ENCODE data around the gene PROSER3. TPM values are rescaled to one million over a fixed set of nuclear protein-coding genes. Genes with fewer than 3 reads are reported as not detected.

Gene PROSER3
- total and polyA plus RNA-seq, 2 of the 13 experiments (the other 11 are each of a cell fraction or from before 2014, with no cell fraction given), result 5.1 to 5.7 TPM

DNA sequence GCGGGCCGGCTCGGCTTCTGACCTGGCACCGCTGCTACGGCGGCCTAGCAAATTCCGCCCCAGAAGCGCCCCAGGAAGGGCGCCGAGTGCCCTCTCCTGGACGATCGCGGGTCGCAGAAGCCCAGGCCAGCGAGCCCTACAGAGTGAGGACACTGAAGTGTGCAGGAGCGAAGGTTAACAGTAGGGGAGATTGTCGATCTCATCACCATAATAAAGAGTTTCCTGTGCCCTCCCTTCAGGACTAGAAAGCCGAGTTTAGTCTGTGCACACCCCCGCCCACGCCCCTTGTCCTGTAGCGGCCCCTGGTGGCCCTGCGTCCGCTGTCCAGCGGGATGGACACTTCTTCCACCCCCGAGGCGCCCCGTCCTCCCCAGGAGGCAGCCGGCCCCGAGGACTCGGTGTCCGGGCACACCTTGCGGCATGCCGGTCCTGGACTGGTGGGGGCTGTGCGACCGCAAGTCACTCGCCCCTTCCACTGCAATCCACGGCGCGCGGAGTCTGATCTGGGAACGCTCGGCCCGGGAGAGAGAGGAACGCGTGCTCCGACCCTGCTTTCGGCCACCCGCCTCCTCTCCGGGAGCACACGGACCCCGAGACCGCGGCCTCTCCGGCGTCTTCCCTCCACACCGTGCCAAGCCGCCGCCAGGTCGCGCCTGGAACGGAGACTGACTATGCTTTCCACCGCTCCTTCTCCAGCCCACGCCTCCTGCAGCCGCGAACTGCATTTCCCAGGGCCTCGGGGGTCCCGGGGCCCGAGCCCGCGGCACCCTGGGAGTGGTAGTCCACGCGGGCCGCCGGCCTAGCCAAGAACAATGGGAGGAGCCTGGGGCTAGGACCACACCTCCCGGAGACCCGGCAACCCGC is 40.9 kb upstream of the PROSER3 start (continued):
- TF ChIP-seq ZNF138 (CRISPR knock-in tag; IDR thresholded peaks at IDR 0.05; ENCODE audit: low read depth), result 0 out of 2 replicates have a peak, but pooled peaks have one; percentile 11
- TF ChIP-seq, protein P1, sequence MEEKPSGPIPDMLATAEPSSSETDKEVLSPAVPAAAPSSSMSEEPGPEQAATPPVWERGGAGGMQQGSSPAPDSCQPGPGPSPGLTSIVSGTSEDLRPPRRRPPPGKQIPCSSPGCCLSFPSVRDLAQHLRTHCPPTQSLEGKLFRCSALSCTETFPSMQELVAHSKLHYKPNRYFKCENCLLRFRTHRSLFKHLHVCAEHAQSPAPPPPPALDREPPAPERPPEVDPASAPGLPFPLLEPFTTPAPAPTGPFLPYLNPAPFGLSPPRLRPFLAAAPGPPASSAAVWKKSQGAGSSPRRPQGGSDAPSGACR (CRISPR knock-in tag; IDR thresholded peaks at IDR 0.05), result 0 out of 2 replicates have a peak, but pooled peaks have one; percentile 60
- peak; percentile 42 for TF ChIP-seq MEIS1 (CRISPR knock-in tag; IDR thresholded peaks at IDR 0.05; ENCODE audit: borderline replicate concordance)
- no peak for TF ChIP-seq ZNF367 (CRISPR knock-in tag; IDR thresholded peaks at IDR 0.05; ENCODE audit: borderline replicate concordance)
- TF ChIP-seq, protein P2, sequence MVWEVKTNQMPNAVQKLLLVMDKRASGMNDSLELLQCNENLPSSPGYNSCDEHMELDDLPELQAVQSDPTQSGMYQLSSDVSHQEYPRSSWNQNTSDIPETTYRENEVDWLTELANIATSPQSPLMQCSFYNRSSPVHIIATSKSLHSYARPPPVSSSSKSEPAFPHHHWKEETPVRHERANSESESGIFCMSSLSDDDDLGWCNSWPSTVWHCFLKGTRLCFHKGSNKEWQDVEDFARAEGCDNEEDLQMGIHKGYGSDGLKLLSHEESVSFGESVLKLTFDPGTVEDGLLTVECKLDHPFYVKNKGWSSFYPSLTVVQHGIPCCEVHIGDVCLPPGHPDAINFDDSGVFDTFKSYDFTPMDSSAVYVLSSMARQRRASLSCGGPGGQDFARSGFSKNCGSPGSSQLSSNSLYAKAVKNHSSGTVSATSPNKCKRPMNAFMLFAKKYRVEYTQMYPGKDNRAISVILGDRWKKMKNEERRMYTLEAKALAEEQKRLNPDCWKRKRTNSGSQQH (CRISPR knock-in tag; IDR thresholded peaks at IDR 0.05; ENCODE audit: low read depth), result no peak
- no peak for TF ChIP-seq DDIT3 (CRISPR knock-in tag; IDR thresholded peaks at IDR 0.05)
- TF ChIP-seq ZNF678 (CRISPR knock-in tag; IDR thresholded peaks at IDR 0.05), result no peak; the same call in 1 of the 2 replicates
- no peak for TF ChIP-seq ZZZ3 (CRISPR knock-in tag; IDR thresholded peaks at IDR 0.05; ENCODE audit: borderline replicate concordance)
- 0 out of 2 replicates have a peak, but pooled peaks have one; percentile 31 for TF ChIP-seq NFYB (CRISPR knock-in tag; IDR thresholded peaks at IDR 0.05)
- TF ChIP-seq GFI1 (CRISPR knock-in tag; IDR thresholded peaks at IDR 0.05; ENCODE audit: borderline replicate concordance), result peak; percentile 48; the same call in 1 of the 2 replicates
- TF ChIP-seq SPEN (CRISPR knock-in tag; IDR thresholded peaks at IDR 0.05; ENCODE audit: low read depth), result peak; percentile 62
- peak; percentile 76 for TF ChIP-seq SMC3 (IDR thresholded peaks at IDR 0.05; ENCODE audit: low read length)
- TF ChIP-seq ZNF747 (CRISPR knock-in tag; IDR thresholded peaks at IDR 0.05; ENCODE audit: borderline replicate concordance), result no peak; the same call in 1 of the 2 replicates
- peak; percentile 22; the same call in 1 of the 2 replicates for TF ChIP-seq ZNF510 (CRISPR knock-in tag; IDR thresholded peaks at IDR 0.05; ENCODE audit: low read depth)
- TF ChIP-seq RERE (CRISPR knock-in tag; IDR thresholded peaks at IDR 0.05; ENCODE audit: low read depth), result no peak; the same call in 1 of the 2 replicates
- TF ChIP-seq ZNF546 (CRISPR knock-in tag; conservative IDR thresholded peaks at IDR 0.05), result peak; percentile 81; the same call in 1 of the 2 replicates

Measured in HepG2 (cell line).